Parathyroid adenoma (tissue), 2 donors: ENCODE measurements around the gene DOCK6.

ENCODE experiments used
- H2AFZ ChIP-seq: fragments of 300-600 bp; sonication (generic); one replicate; pipeline ENCODE4 v1.7.0; 2017; ENCODE audit warnings: antibody characterized with exemption, mild to moderate bottlenecking
- H3K27ac ChIP-seq: fragments of 300-600 bp; sonication (generic); one replicate; pipeline ENCODE4 v1.7.0; 2017
- H3K27me3 ChIP-seq: fragments of 300-600 bp; sonication (generic); one replicate; pipeline ENCODE4 v1.7.0; 2017; ENCODE audit warnings: low read length; ENCODE audit not compliant: control insufficient read depth, insufficient read depth
- H3K36me3 ChIP-seq: fragments of 300-600 bp; sonication (generic); one replicate; pipeline ENCODE4 v1.7.0; 2017; ENCODE audit warnings: low read length; ENCODE audit not compliant: control insufficient read depth, insufficient read depth
- H3K4me1 ChIP-seq: fragments of 300-600 bp; sonication (generic); one replicate; pipeline ENCODE4 v1.7.0; 2017; ENCODE audit warnings: control low read depth
- H3K4me2 ChIP-seq: fragments of 300-600 bp; sonication (generic); one replicate; pipeline ENCODE4 v1.7.0; 2017; ENCODE audit warnings: low read length
- H3K4me3 ChIP-seq: fragments of 300-600 bp; sonication (generic); one replicate; pipeline ENCODE4 v1.7.0; 2017; ENCODE audit warnings: low read depth, low read length
- H3K79me2 ChIP-seq: fragments of 300-600 bp; sonication (generic); one replicate; pipeline ENCODE4 v1.7.0; 2017; ENCODE audit warnings: control low read depth
- H3K9ac ChIP-seq: fragments of 300-600 bp; sonication (generic); one replicate; pipeline ENCODE4 v1.7.0; 2017; ENCODE audit warnings: mild to moderate bottlenecking
- H3K9me3 ChIP-seq: fragments of 300-600 bp; sonication (generic); one replicate; pipeline ENCODE4 v1.7.0; 2017; ENCODE audit warnings: low read length; ENCODE audit not compliant: control insufficient read depth
- CTCF ChIP-seq: fragments of 300-600 bp; sonication (generic); IDR thresholded peaks from one replicate; pipeline ENCODE4 v1.7.0; 2017; ENCODE audit warnings: antibody characterized with exemption, mild to moderate bottlenecking
- donor health status: primary hyperparathyroidism.

The DOCK6 gene

GRCh38 chr19:11169896-11170678 is 92.2 kb downstream of the DOCK6 start:
- no peak overlapping the region for H3K4me3 ChIP-seq
- TF ChIP-seq CTCF: no peak
- H3K79me2 ChIP-seq: no peaks in the 10 kb centered on the region
- no peak overlapping the region for H2AFZ ChIP-seq
- no peak overlapping the region for H3K4me2 ChIP-seq
- H3K27ac ChIP-seq: no peak overlapping the region
- H3K36me3 ChIP-seq: no peaks in the 10 kb centered on the region
- H3K27me3 ChIP-seq: no peaks in the 10 kb centered on the region
- no peak overlapping the region for H3K9ac ChIP-seq
- H3K4me1 ChIP-seq: no peaks in the 10 kb centered on the region
- H3K9me3 ChIP-seq: no peaks in the 10 kb centered on the region

GRCh38 chr19:11168568-11168967 is 93.8 kb downstream of the DOCK6 start:
- H3K4me3 ChIP-seq: no peak overlapping the region
- no peaks in the 10 kb centered on the region for H3K79me2 ChIP-seq
- no peak for TF ChIP-seq CTCF
- no peak overlapping the region for H2AFZ ChIP-seq
- H3K4me2 ChIP-seq: no peak overlapping the region
- no peak overlapping the region for H3K27ac ChIP-seq
- H3K9ac ChIP-seq: no peak overlapping the region
- H3K4me1 ChIP-seq: no peaks in the 10 kb centered on the region
- H3K9me3 ChIP-seq: no peaks in the 10 kb centered on the region
- no peaks in the 10 kb centered on the region for H3K27me3 ChIP-seq
- no peaks in the 10 kb centered on the region for H3K36me3 ChIP-seq

GRCh38 chr19:11166281-11167142 is 95.8 kb downstream of the DOCK6 start:
- Histone ChIP-seq H3K4me1 (no peaks in the 10 kb centered on the region), H3K36me3 (no peaks in the 10 kb centered on the region), H3K27ac (peak overlapping the region; percentile 24), H3K4me2 (no peak overlapping the region), H2AFZ (no peak overlapping the region), H3K4me3 (no peak overlapping the region), H3K9me3 (no peaks in the 10 kb centered on the region), H3K79me2 (no peaks in the 10 kb centered on the region), H3K27me3 (no peaks in the 10 kb centered on the region), H3K9ac (no peak overlapping the region)
- TF ChIP-seq CTCF: no peak

GRCh38 chr19:11165486-11166030 is 96.8 kb downstream of the DOCK6 start:
- Histone ChIP-seq H3K36me3 (no peaks in the 10 kb centered on the region), H3K4me3 (no peak overlapping the region), H3K9ac (no peak overlapping the region)

More at GRCh38 chr19:11165486-11166030, 96.8 kb downstream of the DOCK6 start:
- Histone ChIP-seq H3K79me2 (no peaks in the 10 kb centered on the region), H3K4me2 (no peak overlapping the region), H2AFZ (no peak overlapping the region), H3K4me1 (no peaks in the 10 kb centered on the region), H3K27ac (no peak overlapping the region), H3K27me3 (no peaks in the 10 kb centered on the region), H3K9me3 (no peaks in the 10 kb centered on the region)
- no peak for TF ChIP-seq CTCF
